Measurements from ENCODE around the gene DNAH1.

DNAH1 gene

DNA sequence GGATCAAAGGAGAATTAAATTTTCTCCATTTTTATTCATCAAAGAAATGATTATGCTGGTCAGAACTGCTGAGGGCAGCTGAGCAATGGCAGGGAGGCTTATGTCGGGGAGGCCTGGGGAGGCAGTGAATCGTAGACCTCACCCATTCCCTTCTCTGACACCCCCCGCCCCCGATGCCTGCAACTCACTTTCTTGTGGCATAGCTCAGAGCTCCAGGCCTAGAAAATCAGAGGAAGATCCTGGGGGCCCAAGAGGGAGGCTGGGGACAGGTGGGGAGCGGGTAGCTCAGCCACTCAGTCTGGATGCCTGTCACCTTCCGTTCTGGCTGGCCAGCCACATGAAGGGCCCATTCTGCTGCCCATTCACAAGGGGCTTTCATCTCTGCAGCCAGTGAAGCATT lies 1.1 kb upstream of the DNAH1 start:
- H3K27ac ChIP-seq: no peak overlapping the region
- TF ChIP-seq, protein P1, sequence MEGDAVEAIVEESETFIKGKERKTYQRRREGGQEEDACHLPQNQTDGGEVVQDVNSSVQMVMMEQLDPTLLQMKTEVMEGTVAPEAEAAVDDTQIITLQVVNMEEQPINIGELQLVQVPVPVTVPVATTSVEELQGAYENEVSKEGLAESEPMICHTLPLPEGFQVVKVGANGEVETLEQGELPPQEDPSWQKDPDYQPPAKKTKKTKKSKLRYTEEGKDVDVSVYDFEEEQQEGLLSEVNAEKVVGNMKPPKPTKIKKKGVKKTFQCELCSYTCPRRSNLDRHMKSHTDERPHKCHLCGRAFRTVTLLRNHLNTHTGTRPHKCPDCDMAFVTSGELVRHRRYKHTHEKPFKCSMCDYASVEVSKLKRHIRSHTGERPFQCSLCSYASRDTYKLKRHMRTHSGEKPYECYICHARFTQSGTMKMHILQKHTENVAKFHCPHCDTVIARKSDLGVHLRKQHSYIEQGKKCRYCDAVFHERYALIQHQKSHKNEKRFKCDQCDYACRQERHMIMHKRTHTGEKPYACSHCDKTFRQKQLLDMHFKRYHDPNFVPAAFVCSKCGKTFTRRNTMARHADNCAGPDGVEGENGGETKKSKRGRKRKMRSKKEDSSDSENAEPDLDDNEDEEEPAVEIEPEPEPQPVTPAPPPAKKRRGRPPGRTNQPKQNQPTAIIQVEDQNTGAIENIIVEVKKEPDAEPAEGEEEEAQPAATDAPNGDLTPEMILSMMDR (conservative IDR thresholded peaks at IDR 0.05): no peak

DNA sequence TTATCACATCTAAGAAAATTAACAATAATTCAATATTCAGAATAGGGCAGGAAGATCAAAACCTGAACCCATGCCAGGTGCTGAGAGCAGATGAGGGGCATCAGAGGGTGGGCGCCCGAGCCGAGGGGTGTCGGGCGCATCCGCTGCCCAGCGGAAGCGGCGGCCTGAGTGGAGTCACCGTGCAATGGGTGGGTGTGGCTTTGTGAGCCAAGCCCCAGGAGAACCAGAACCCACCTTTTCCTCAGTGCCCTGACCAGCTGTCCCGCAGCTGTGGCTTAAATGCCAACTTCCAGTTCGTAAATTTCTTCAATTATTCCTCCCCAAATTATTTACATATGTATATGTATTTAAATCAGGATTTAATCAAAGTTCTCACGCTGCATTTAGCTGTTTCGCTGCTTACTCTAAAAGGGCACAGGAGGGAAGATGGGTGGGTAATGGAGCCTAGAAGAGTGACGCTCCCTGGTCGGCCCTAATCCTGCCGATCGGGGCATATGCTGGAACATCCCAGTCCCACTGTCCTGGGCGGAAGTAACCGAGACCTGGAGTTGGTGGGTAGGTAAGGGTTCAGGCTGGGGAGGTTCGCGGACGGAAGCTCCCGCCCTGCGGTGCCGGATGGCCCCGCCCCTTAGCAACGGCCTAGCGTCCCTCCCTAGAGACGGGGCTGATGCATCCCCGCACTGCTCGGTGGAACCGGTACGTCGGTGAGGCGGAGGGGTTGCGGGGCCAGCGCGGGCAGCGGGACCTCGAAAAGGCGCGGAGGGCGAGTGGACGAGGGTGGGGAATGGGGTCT lies 1.3 kb downstream of the DNAH1 start:
- no peak overlapping the region for H3K27ac ChIP-seq
- TF ChIP-seq, protein P1 (conservative IDR thresholded peaks at IDR 0.05): no peak

DNA sequence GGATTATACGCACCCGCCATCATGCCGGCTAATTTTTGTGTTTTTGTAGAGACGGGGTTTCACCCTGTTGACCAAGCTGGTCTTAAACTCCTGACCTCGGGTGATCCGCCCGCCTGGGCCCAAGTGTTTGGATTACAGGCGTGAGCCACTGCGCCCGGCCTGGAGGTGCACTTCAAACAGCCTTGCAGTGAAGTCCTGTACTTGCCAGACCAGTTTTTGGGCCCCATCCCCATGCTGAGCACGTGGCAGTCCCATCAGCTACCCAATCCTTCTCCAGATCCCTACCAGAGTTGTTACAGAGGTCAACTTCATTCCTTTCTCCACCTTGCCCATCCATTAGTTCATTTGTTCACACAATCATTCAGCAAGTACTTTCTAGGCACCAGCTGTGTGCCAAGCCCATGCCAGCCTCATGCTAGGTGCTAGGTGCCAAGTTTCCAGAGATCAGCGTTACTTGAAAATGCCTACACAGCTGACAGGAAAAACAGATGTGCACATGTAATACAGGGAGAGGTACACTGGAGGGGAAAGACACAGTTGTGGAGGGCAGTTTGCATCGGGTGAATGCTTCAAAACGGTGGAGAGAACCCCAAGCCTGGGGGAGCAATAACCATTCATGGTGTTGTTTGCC lies 2.2 kb downstream of the DNAH1 start:
- TF ChIP-seq, protein P1 (conservative IDR thresholded peaks at IDR 0.05): no peak
- no peak overlapping the region for H3K27ac ChIP-seq

DNA sequence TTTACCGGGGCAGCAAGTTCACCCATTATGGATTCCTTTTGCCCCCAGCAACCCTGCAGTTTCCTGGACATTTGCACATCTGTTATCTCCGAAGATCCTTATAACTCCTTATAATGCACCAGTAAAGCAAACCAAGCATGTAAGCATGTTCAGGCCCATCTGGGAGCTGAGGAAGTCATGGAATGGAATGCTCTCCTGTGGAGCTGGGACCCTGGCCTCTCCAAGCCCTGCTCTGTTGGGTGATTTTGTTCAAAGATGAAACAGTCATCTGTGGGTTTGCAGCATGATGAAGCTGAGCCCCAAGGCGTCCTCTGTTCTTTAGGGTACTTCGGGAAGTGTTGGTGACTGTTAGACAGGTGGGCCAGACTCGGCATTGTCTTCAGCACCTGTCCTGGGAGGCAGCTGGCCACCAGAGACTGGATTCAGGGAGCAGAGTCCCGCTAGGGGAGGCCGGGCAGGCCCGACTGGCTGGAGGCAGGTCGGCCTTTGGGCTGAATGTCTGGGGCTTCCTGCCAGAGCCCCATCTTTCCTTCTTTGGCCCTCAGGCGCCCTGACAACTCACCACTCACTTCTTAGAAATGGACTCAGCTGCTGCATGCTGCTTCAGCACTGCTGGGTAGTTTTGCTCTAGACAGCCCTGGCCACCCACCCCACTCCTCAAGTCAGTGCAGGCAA lies 3.9 kb downstream of the DNAH1 start:
- no peak overlapping the region for H3K27ac ChIP-seq
- TF ChIP-seq, protein P1 (conservative IDR thresholded peaks at IDR 0.05): no peak

DNA sequence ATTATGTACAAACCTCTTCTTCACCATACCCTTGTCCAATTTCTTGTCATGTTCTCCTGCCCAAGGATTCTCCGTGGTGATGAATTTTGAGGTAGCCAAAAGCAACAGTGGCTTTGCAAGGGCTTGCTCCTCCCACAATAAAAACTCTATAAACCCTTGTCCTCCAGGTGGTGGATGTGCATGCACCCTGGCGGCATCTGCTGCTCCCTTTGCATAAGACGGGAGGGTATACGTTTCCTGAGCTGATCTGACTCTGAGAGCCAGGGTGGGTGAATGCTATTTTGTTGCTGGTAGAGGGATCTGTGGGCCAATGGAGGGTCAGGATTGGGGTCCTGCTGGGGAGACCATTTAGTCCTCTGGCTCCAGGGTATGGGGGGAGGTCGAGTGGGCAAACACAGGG lies 5.4 kb downstream of the DNAH1 start:
- H3K27ac ChIP-seq: no peak overlapping the region
- TF ChIP-seq, protein P1 (conservative IDR thresholded peaks at IDR 0.05): no peak

DNA sequence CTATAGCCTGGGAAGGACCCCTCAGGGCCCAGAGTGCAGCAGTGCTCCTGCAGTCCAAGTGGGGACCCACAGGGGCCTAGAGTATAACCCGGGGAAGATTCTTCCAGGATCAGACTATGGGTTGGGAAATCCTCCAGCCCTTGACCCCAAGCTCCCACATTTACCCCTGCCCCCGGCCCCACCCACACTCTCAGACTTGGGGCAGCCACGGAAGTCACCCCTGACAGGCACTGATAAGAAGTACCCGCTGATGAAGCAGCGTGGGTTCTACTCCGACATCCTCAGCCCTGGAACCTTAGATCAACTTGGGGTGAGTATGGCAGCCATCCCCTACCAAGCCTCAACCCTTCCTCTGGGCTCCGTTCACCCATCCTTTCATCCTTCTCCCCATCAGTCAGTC lies 6.3 kb downstream of the DNAH1 start:
- TF ChIP-seq, protein P1 (conservative IDR thresholded peaks at IDR 0.05): no peak

DNA sequence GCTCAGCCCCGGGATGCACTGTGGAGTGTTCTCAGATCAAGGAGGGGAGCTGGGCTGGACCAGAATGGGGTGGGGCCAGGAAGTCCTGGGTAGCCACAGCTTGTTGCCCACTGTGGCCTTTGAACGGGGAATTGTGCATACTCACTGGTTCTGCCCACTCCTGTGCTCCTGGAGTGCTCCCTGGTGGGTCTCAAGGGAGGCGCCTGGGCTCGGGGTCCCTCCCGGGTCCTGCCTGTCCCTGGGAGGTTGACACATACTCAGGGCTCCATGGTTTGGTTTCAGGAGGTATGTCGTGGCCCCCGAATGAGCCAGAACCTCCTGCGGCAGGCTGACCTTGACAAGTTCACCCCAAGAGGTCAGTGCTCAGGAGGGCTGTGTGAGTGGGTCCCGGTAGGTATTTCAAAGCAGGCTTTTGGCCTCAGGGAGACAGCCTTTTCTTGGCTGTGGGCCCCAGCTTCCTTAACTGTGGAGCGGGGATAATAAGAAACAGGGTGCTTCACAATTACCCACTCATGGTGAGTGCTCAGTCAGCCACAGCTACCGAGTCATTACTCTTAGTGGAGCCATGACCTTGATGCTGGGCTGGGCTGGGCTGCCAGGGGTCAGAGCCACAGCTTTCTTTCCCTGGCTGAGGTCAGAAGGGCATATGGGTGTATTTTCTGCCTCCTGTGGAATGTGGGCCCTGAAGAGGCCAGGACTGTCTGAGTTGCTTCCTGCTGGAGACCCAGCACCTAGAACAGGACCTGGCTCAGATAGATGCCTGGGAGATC lies 7.6 kb downstream of the DNAH1 start:
- no peak overlapping the region for H3K27ac ChIP-seq
- TF ChIP-seq, protein P1 (conservative IDR thresholded peaks at IDR 0.05): no peak

More for the DNA sequence above, 6.3 kb downstream of the DNAH1 start:
- no peak overlapping the region for H3K27ac ChIP-seq
